Measurements from ENCODE around the gene NRAP. TPM values are rescaled to one million over a fixed set of nuclear protein-coding genes. Genes with fewer than 3 reads are reported as not detected.

Gene NRAP
- polyA plus RNA-seq, 1 of the 3 experiments (the other 2 are of a cell fraction) = not detected

DNA sequence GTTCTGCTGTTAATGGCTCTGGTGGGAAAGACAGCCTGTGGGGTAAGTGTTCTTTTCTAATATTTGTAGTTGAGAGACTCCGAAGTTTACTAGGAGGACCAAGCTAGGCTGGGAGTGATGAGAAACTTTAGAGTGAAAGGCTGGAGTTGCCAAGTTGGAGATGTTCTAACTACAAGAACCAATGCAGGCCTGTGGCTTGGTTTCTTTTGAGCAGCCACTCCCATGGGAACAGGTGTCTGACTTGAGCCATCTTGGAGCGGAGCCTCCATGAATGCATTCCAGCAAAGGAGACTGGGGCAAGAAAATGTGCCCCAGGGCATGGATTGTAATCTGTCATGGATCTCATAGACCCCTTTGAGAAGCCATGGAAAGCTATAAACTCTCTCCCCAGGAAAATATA is 110.7 kb downstream of the NRAP start:
- Histone ChIP-seq H3K9me2 (no peaks in the 10 kb centered on the region), H3K4me1 (ENCODE audit: control insufficient read depth in 1 of 2, insufficient read depth in 2 of 2, low read depth in 1 of 2, low read length in 1 of 2) (peaks cover 6 to 15% of the 10 kb centered on the region in 2 experiments; a peak in 3 of 4 replicates), H4K20me1 (ENCODE audit: insufficient read depth) (no peaks in the 10 kb centered on the region), H3K27me3 (ENCODE audit: insufficient read depth) (no peaks in the 10 kb centered on the region), H3K79me2 (ENCODE audit: insufficient read depth) (no peaks in the 10 kb centered on the region), H3K4me2 (no peak overlapping the region), H3K9me3 (no peaks in the 10 kb centered on the region), H3K4me3 (ENCODE audit: low read depth in 2 of 2, low read length in 1 of 2) (no peak overlapping the region), H2AFZ (ENCODE audit: low read depth) (no peak overlapping the region), H3K27ac (ENCODE audit: low read depth in 2 of 2, low read length in 1 of 2) (no peak overlapping the region), H3F3A (replicated peaks; ENCODE audit: insufficient read depth) (no peaks in the 10 kb centered on the region), H3K36me3 (replicated peaks in 1 of 2; ENCODE audit: control insufficient read depth in 1 of 2, insufficient read depth in 2 of 2, low read length in 1 of 2) (no peaks in the 10 kb centered on the region), H3K9ac (no peak overlapping the region)
- ChIA-PET CTCF (interaction anchor here (1.0 to 2.6 kb wide), 3 partner anchors 9 to 12 kb away, joined by 3 to 14 read pairs (median 4); no protein-coding TSS in a partner anchor), POLR2A (no interaction called here)
- 68% methylated on average over 2 of the region's 2 CpGs for WGBS (ENCODE audit: low lambda C conversion rate)
- TF ChIP-seq ELF1 (IDR thresholded peaks at IDR 0.05) (no peak), POLR2AphosphoS5 (IDR thresholded peaks at IDR 0.05; ENCODE audit: low read depth, low read length) (no peak), GATA2 (CRISPR knock-in tag; IDR thresholded peaks at IDR 0.05) (no peak), PBX3 (IDR thresholded peaks at IDR 0.05) (no peak), IRF3 (IDR thresholded peaks at IDR 0.05; ENCODE audit: low read depth, low read length) (no peak), MXI1 (IDR thresholded peaks at IDR 0.05; ENCODE audit: low read depth, low read length) (no peak), NFIC (IDR thresholded peaks at IDR 0.05; ENCODE audit: borderline replicate concordance) (no peak), RAD21 (IDR thresholded peaks at IDR 0.05; ENCODE audit: low read length) (no peak), EP300 (IDR thresholded peaks at IDR 0.05; ENCODE audit: borderline replicate concordance in 1 of 2, low read depth in 1 of 2, low read length in 1 of 2) (no peak), FOXM1 (IDR thresholded peaks at IDR 0.05; ENCODE audit: low read depth) (no peak), ZBTB33 (IDR thresholded peaks at IDR 0.05; ENCODE audit: borderline replicate concordance, low read depth) (no peak), TEAD4 (IDR thresholded peaks at IDR 0.05; ENCODE audit: borderline replicate concordance, insufficient read depth) (no peak), JUND (IDR thresholded peaks at IDR 0.05) (no peak), NRF1 (IDR thresholded peaks at IDR 0.05; ENCODE audit: low read depth, low read length) (no peak)
- TF ChIP-seq, protein P1, sequence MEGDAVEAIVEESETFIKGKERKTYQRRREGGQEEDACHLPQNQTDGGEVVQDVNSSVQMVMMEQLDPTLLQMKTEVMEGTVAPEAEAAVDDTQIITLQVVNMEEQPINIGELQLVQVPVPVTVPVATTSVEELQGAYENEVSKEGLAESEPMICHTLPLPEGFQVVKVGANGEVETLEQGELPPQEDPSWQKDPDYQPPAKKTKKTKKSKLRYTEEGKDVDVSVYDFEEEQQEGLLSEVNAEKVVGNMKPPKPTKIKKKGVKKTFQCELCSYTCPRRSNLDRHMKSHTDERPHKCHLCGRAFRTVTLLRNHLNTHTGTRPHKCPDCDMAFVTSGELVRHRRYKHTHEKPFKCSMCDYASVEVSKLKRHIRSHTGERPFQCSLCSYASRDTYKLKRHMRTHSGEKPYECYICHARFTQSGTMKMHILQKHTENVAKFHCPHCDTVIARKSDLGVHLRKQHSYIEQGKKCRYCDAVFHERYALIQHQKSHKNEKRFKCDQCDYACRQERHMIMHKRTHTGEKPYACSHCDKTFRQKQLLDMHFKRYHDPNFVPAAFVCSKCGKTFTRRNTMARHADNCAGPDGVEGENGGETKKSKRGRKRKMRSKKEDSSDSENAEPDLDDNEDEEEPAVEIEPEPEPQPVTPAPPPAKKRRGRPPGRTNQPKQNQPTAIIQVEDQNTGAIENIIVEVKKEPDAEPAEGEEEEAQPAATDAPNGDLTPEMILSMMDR (IDR thresholded peaks at IDR 0.05) = no peak
- TF ChIP-seq, protein P2, sequence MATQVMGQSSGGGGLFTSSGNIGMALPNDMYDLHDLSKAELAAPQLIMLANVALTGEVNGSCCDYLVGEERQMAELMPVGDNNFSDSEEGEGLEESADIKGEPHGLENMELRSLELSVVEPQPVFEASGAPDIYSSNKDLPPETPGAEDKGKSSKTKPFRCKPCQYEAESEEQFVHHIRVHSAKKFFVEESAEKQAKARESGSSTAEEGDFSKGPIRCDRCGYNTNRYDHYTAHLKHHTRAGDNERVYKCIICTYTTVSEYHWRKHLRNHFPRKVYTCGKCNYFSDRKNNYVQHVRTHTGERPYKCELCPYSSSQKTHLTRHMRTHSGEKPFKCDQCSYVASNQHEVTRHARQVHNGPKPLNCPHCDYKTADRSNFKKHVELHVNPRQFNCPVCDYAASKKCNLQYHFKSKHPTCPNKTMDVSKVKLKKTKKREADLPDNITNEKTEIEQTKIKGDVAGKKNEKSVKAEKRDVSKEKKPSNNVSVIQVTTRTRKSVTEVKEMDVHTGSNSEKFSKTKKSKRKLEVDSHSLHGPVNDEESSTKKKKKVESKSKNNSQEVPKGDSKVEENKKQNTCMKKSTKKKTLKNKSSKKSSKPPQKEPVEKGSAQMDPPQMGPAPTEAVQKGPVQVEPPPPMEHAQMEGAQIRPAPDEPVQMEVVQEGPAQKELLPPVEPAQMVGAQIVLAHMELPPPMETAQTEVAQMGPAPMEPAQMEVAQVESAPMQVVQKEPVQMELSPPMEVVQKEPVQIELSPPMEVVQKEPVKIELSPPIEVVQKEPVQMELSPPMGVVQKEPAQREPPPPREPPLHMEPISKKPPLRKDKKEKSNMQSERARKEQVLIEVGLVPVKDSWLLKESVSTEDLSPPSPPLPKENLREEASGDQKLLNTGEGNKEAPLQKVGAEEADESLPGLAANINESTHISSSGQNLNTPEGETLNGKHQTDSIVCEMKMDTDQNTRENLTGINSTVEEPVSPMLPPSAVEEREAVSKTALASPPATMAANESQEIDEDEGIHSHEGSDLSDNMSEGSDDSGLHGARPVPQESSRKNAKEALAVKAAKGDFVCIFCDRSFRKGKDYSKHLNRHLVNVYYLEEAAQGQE (IDR thresholded peaks at IDR 0.05; ENCODE audit: low read depth, low read length) = no peak
- DNase-seq = no peak
